ENCODE data around the gene IGIP. TPM values are rescaled to one million over a fixed set of nuclear protein-coding genes. Genes with fewer than 3 reads are reported as not detected.

The IGIP gene
- total RNA-seq, 1 donor from 2014 or later: 1.5 TPM

DNA sequence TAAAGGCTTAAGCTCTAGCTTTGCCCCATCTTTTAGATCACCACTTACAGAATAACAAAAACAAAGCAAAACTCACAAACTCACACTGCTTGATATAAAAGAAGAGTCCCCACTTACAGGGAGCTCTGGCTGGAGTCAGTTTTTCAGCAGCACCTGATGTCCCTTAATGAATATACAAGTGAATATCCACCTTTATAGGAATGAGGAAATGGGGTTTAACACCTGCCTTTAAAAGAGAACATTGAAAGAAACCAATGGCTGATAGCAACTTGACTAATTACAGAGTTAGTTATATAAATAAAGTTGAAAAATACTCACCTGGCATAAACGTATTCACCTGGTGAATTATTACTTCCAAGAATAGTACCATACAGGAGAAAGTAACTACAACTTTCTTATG lies 32.6 kb upstream of the IGIP start:
- no peak for DNase-seq (ENCODE audit: low read depth)
- no peak overlapping the region for H3K4me3 ChIP-seq (ENCODE audit: low read depth, low read length)
- TF ChIP-seq, protein P1, sequence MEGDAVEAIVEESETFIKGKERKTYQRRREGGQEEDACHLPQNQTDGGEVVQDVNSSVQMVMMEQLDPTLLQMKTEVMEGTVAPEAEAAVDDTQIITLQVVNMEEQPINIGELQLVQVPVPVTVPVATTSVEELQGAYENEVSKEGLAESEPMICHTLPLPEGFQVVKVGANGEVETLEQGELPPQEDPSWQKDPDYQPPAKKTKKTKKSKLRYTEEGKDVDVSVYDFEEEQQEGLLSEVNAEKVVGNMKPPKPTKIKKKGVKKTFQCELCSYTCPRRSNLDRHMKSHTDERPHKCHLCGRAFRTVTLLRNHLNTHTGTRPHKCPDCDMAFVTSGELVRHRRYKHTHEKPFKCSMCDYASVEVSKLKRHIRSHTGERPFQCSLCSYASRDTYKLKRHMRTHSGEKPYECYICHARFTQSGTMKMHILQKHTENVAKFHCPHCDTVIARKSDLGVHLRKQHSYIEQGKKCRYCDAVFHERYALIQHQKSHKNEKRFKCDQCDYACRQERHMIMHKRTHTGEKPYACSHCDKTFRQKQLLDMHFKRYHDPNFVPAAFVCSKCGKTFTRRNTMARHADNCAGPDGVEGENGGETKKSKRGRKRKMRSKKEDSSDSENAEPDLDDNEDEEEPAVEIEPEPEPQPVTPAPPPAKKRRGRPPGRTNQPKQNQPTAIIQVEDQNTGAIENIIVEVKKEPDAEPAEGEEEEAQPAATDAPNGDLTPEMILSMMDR (conservative IDR thresholded peaks at IDR 0.05; ENCODE audit: low read depth, low read length): no peak

DNA sequence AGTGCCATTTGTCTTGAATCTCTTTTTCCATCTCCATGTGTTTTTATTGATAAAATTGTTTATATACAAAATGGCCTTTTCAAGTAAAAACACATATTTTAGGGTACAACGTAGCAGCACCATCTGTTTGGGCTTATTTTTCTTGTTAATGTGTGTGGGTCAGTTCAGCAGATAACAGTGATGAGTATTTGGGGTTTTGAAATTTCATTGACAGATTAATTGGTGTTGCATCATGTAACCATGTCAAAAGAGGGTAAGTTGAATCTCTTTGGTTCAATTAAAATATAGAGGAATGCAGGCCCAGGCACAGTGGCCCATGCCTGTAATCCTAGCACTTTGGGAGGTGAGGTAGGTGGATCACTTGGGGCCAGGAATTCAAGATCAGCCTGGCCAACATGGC lies 31.9 kb upstream of the IGIP start:
- TF ChIP-seq, protein P1 (conservative IDR thresholded peaks at IDR 0.05; ENCODE audit: low read depth, low read length): no peak
- H3K4me3 ChIP-seq (ENCODE audit: low read depth, low read length): no peak overlapping the region
- DNase-seq (ENCODE audit: low read depth): no peak

DNA sequence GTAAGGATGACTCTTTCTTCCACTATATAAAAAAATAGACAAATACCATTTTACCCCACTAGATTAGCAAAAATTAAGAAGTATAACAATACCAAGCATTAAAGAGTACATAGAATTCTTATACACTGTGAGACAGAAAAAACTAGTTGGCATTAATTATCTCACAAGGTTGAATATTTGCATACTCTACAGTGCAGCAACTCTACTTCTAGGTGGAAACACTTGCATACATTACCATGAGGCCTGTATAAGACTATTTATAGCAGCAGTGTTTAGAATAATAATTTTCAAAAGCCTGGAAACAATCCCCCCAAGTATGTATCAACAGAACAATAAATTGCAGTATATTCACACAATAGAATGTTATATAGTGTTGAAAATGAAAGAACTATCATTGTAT lies 30.8 kb upstream of the IGIP start:
- TF ChIP-seq, protein P1 (conservative IDR thresholded peaks at IDR 0.05; ENCODE audit: low read depth, low read length): no peak
- no peak for DNase-seq (ENCODE audit: low read depth)
- no peak overlapping the region for H3K4me3 ChIP-seq (ENCODE audit: low read depth, low read length)

DNA sequence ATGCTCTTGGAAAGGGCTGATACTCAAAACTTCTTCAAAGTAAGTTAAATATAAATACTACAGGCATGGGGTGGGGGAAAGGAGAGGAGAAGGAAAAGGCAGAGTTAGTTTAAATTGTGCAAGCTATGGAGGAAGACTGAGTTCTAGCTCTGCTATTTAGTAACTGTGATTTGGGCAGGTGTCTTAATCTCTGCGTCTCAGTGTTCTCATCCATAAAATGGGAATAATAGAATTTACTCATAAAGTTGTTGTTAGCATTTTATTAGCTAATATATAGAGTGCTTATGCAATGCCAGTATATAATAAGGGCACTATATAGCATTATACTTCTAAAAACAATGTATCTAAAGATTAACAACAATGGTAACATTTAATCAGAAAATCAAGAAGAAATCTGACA lies 24.6 kb upstream of the IGIP start:
- DNase-seq (ENCODE audit: low read depth): no peak
- TF ChIP-seq, protein P1 (conservative IDR thresholded peaks at IDR 0.05; ENCODE audit: low read depth, low read length): no peak
- H3K4me3 ChIP-seq (ENCODE audit: low read depth, low read length): no peak overlapping the region

DNA sequence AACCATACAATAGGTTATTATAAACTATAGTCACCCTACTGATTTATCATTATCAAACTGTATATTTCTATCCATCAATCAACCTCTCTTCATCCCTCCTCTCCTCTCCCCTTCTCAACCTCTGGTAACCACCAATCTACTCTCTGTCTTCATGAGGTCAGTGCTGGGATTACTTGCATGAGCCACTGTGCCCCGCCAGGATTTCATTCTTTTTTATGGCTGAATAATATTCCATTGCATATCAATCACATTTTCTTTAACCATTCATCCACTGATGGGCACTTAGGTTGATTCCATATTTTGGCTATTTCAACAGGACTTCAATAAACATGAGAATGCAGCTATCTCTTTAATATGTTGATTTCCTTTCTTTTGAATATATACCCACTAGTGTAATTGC lies 22.6 kb upstream of the IGIP start:
- TF ChIP-seq, protein P1 (conservative IDR thresholded peaks at IDR 0.05; ENCODE audit: low read depth, low read length): no peak
- no peak overlapping the region for H3K4me3 ChIP-seq (ENCODE audit: low read depth, low read length)
- no peak for DNase-seq (ENCODE audit: low read depth)

DNA sequence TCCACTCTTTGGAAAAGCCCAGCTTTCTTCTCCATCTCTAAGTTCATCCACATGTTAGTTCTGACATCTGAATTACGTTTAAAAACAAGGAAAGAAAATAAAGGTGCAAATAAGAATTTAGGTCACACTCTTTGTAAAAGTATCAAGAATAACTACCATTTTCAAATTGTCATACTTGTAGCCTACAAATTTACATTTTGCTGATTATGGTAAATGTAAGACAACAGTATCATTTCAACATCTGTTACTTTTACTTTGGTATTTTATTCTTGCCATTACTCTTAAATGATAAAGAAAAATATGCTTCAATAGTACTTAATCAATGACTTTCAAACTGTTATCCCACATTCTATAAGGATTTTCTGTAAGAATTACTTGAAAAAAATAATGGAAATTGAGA lies 21.6 kb upstream of the IGIP start:
- no peak for DNase-seq (ENCODE audit: low read depth)
- TF ChIP-seq, protein P1 (conservative IDR thresholded peaks at IDR 0.05; ENCODE audit: low read depth, low read length): no peak
- H3K4me3 ChIP-seq (ENCODE audit: low read depth, low read length): no peak overlapping the region

DNA sequence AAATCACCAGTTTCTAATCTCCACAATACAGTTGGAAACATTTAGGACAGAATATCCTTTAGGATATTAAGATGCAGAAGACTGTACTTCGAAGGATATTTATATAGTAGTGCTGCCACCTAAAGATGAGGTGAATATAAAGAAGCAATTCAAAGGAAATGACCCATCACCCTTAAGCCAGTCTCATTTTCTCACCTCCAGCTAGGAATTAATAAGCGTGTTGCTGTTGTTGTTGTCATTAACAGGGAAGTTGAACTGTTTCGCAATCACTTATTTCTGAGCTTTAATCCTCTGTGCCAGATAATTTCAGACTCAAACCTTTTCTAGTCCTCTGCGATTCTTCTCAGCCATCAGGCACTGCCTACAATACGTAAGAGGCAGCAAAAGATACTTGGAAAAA lies 19.6 kb upstream of the IGIP start:
- H3K4me3 ChIP-seq (ENCODE audit: low read depth, low read length): no peak overlapping the region
- TF ChIP-seq, protein P1 (conservative IDR thresholded peaks at IDR 0.05; ENCODE audit: low read depth, low read length): no peak
- no peak for DNase-seq (ENCODE audit: low read depth)

Data from epithelial cell of proximal tubule (primary cell).